LNCaP clone FGC (cell line): Measurements from ENCODE around the gene CAMK1.

ENCODE experiments used
- DNase-seq: peaks from one replicate; pipeline ENCODE4 v3.0.0-alpha.2; 2011; ENCODE audit warnings: low read depth
- H3K4me3 ChIP-seq: 2 replicates; pipeline ENCODE4 v1.5.1; 2011; ENCODE audit warnings: mild to moderate bottlenecking, low read depth, low read length, control low read depth
- TF ChIP-seq, protein P1 (sequence below): IDR thresholded peaks from 2 replicates; pipeline ENCODE4 v1.5.1; 2012; ENCODE audit warnings: mild to moderate bottlenecking; ENCODE audit not compliant: control insufficient read depth, insufficient read depth; ENCODE audit errors: extremely low read depth

The CAMK1 gene

GRCh38 chr3:9806137-9806536 lies 36.4 kb upstream of the CAMK1 start:
- no peak for DNase-seq
- H3K4me3 ChIP-seq, result no peak overlapping the region
- TF ChIP-seq, protein P1, sequence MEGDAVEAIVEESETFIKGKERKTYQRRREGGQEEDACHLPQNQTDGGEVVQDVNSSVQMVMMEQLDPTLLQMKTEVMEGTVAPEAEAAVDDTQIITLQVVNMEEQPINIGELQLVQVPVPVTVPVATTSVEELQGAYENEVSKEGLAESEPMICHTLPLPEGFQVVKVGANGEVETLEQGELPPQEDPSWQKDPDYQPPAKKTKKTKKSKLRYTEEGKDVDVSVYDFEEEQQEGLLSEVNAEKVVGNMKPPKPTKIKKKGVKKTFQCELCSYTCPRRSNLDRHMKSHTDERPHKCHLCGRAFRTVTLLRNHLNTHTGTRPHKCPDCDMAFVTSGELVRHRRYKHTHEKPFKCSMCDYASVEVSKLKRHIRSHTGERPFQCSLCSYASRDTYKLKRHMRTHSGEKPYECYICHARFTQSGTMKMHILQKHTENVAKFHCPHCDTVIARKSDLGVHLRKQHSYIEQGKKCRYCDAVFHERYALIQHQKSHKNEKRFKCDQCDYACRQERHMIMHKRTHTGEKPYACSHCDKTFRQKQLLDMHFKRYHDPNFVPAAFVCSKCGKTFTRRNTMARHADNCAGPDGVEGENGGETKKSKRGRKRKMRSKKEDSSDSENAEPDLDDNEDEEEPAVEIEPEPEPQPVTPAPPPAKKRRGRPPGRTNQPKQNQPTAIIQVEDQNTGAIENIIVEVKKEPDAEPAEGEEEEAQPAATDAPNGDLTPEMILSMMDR, result no peak

GRCh38 chr3:9804996-9805395 lies 35.2 kb upstream of the CAMK1 start:
- no peak overlapping the region for H3K4me3 ChIP-seq
- DNase-seq, result no peak
- TF ChIP-seq, protein P1, result no peak

DNA sequence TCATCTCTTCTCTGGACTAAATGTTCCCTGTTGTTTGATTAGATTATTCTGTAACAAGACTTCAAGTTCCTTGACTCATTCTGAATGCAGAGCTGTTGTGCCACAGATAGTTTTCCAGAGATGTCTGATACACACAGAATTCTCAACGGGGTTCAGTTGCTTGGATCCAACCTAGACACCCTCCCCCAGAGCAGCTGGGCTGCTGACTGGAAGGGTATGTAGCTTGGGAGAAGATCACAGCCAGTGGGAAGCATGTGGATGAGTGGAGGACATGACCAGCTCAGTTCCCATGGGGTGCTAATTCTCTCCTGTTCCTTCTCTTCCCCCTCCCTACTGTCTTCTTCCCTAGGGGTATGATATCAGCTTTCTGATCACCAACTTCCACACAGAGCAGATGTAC lies 33.7 kb upstream of the CAMK1 start:
- no peak for DNase-seq
- no peak overlapping the region for H3K4me3 ChIP-seq
- TF ChIP-seq, protein P1, result no peak

- no peak for DNase-seq
- TF ChIP-seq, protein P1, result peak; percentile 41
- H3K4me3 ChIP-seq, result no peak overlapping the region
Measured at GRCh38 chr3:9800529-9800928, 30.8 kb upstream of the CAMK1 start.

- TF ChIP-seq, protein P1, result no peak
Measured at GRCh38 chr3:9797196-9797945, 27.6 kb upstream of the CAMK1 start.

GRCh38 chr3:9795207-9795606 lies 25.5 kb upstream of the CAMK1 start:
- no peak overlapping the region for H3K4me3 ChIP-seq
- TF ChIP-seq, protein P1, result no peak
- no peak for DNase-seq

More at GRCh38 chr3:9797196-9797945, 27.6 kb upstream of the CAMK1 start:
- no peak overlapping the region for H3K4me3 ChIP-seq
- DNase-seq, result no peak

DNA sequence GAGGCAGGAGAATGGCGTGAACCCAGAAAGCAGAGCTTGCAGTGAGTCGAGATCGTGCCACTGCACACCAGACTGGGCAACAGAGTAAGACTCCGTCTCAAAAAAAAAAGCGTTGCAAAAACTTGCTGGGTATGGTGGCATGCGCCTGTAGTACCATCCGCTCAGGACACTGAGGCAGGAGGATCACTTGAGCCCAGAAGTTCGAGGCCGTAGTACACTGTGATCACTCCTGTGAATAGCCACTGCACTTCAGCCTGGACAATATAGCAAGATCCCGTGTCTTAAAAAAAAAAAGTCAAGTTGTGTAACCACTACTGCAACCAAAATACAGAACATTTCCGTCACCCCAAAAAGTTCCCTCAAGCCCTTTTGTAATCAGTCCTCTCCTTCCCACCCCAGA lies 24.7 kb upstream of the CAMK1 start:
- H3K4me3 ChIP-seq, result no peak overlapping the region
- TF ChIP-seq, protein P1, result no peak

More for the DNA sequence above, 24.7 kb upstream of the CAMK1 start:
- DNase-seq, result no peak
